ENCODE data around the gene MIOX. TPM values are rescaled to one million over a fixed set of nuclear protein-coding genes. Genes with fewer than 3 reads are reported as not detected.

The MIOX gene
- polyA plus RNA-seq, 1 donor from 2014 or later, result not detected

DNA sequence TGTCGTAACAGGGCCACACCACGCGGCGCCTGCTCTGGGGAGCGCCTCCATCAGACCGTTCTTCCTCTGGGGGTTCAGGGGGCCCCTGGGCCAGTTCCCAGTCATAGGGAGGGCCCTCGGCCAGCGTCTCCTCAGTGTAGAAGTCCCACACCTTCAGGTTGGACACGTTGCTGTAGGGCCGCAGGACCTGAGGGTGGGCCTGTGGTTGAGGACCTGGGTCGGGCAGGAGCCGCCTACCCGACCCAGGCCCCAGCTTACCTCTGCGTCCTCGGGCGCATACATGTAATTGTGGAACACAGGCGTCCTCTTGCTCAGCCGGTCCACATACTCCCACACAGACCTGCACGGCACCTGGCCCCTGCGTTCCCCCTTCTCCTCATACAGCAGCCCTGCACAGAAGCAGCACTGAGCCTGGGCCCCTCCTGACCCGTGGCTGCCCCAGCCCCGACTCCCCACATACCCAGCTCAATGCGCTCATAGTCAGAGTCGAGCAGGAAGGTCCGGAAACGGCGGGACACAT is 32.0 kb upstream of the MIOX start:
- no peaks in the 10 kb centered on the region for H3K79me2 ChIP-seq (replicated peaks; ENCODE audit: insufficient read depth, low read length)
- no peak overlapping the region for H3K4me2 ChIP-seq (ENCODE audit: low read length)
- no peak overlapping the region for H2AFZ ChIP-seq (ENCODE audit: low read depth, low read length)
- no peaks in the 10 kb centered on the region for H3K36me3 ChIP-seq (ENCODE audit: insufficient read depth, low read length)
- H3F3A ChIP-seq (ENCODE audit: insufficient read depth, low read length, poor library complexity, severe bottlenecking), result no peaks in the 10 kb centered on the region
- H3K4me3 ChIP-seq (ENCODE audit: low read length), result no peak overlapping the region
- H4K20me1 ChIP-seq (ENCODE audit: insufficient read depth), result no peaks in the 10 kb centered on the region
- H3K9me3 ChIP-seq (ENCODE audit: low read length), result no peaks in the 10 kb centered on the region
- no peaks in the 10 kb centered on the region for H3K9me2 ChIP-seq (ENCODE audit: insufficient read depth, low read length)
- no peak overlapping the region for H3K27ac ChIP-seq (ENCODE audit: low read length)
- H3K9ac ChIP-seq (ENCODE audit: low read length), result no peak overlapping the region
- TF ChIP-seq EZH2 (IDR thresholded peaks at IDR 0.05; ENCODE audit: borderline replicate concordance, insufficient read depth, low read length, poor library complexity, severe bottlenecking) (no peak), SMC3 (conservative IDR thresholded peaks at IDR 0.05; ENCODE audit: poor library complexity) (no peak), POLR2AphosphoS5 (IDR thresholded peaks at IDR 0.05) (no peak)
- H3K27me3 ChIP-seq (ENCODE audit: insufficient read depth, low read depth, low read length), result no peaks in the 10 kb centered on the region

DNA sequence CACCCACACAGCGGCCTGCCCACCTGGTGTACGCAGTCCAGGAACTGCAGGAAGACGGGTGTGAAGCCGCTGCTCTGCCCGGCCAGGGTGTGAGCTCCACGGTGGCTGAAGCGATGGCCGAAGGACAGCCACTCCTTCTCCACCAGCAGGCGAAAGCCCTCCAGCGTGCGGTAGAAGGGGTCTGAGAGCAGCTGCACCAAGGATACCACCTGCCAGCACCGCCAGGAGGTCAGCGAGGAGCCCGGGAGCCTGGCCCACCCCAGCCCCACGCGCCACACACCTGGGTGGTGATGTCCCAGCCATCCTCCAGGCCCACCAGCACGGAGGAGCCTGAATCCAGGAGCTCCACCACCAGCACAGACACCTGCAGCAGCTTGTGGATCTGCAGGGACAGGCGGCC is 31.5 kb upstream of the MIOX start:
- Histone ChIP-seq H3K36me3 (ENCODE audit: insufficient read depth, low read length) (no peaks in the 10 kb centered on the region), H3K27me3 (ENCODE audit: insufficient read depth, low read depth, low read length) (no peaks in the 10 kb centered on the region), H4K20me1 (ENCODE audit: insufficient read depth) (no peaks in the 10 kb centered on the region), H3K9me3 (ENCODE audit: low read length) (no peaks in the 10 kb centered on the region), H3K27ac (ENCODE audit: low read length) (no peak overlapping the region), H3K9me2 (ENCODE audit: insufficient read depth, low read length) (no peaks in the 10 kb centered on the region), H3K4me2 (ENCODE audit: low read length) (no peak overlapping the region), H3K9ac (ENCODE audit: low read length) (no peak overlapping the region), H3F3A (ENCODE audit: insufficient read depth, low read length, poor library complexity, severe bottlenecking) (no peaks in the 10 kb centered on the region), H3K4me3 (ENCODE audit: low read length) (no peak overlapping the region), H2AFZ (ENCODE audit: low read depth, low read length) (no peak overlapping the region), H3K79me2 (replicated peaks; ENCODE audit: insufficient read depth, low read length) (no peaks in the 10 kb centered on the region)
- TF ChIP-seq REST (IDR thresholded peaks at IDR 0.05; ENCODE audit: borderline replicate concordance), result no peak
- no peak for TF ChIP-seq RAD21 (conservative IDR thresholded peaks at IDR 0.05)
- TF ChIP-seq CTCF (IDR thresholded peaks at IDR 0.05; ENCODE audit: poor library complexity, severe bottlenecking), result no peak
- TF ChIP-seq EZH2 (IDR thresholded peaks at IDR 0.05; ENCODE audit: borderline replicate concordance, insufficient read depth, low read length, poor library complexity, severe bottlenecking), result no peak
- no peak for TF ChIP-seq POLR2AphosphoS5 (IDR thresholded peaks at IDR 0.05)
- TF ChIP-seq SMC3 (conservative IDR thresholded peaks at IDR 0.05; ENCODE audit: poor library complexity), result no peak
- no peak for TF ChIP-seq TAF1 (IDR thresholded peaks at IDR 0.05; ENCODE audit: low read depth)
- no peak for TF ChIP-seq EP300 (conservative IDR thresholded peaks at IDR 0.05; ENCODE audit: poor library complexity, severe bottlenecking)
- TF ChIP-seq MXI1 (conservative IDR thresholded peaks at IDR 0.05; ENCODE audit: poor library complexity, severe bottlenecking), result no peak
